Activated CD4-positive, alpha-beta T cell treated with anti-CD3 and anti-CD28 coated beads for 4 hours (primary cell): Measurements from ENCODE around the gene NFXL1.
"Not testable (repeated sequence)": the region's sequence is repeated elsewhere in the genome, so short reads cannot be mapped to it uniquely, and the experiment has no call there.

Experiments
- DNase-seq, 2 donors: peaks; one replicate each; pipeline ENCODE4 v3.0.0-alpha.2; 2020

Gene NFXL1

GRCh38 chr4:47914220-47914925, at the start of gene NFXL1:
TSS of gene NFXL1 (minus strand) at chr4:47914583. CDS start at chr4:47914203, 380 bp downstream.
- DNase-seq: peak; percentile 97

GRCh38 chr4:47954677-47955076, 40.3 kb upstream of the NFXL1 start:
- no peak for DNase-seq

- DNase-seq: no peak
These were observed 39.9 kb upstream of the NFXL1 start for GRCh38 chr4:47954245-47954644.

- no peak for DNase-seq
These were observed 31.7 kb upstream of the NFXL1 start for GRCh38 chr4:47945930-47946726.

- DNase-seq: no peak
These were observed 27.9 kb upstream of the NFXL1 start for GRCh38 chr4:47942081-47942819.

- DNase-seq: no peak
These were observed 25.1 kb upstream of the NFXL1 start for GRCh38 chr4:47939456-47939855.

GRCh38 chr4:47936336-47936735, 22.0 kb upstream of the NFXL1 start:
- DNase-seq: no peak

- no peak for DNase-seq
These were observed 19.5 kb upstream of the NFXL1 start for GRCh38 chr4:47933840-47934239.

- no peak for DNase-seq
These were observed 16.8 kb upstream of the NFXL1 start for GRCh38 chr4:47930971-47931804.

- no peak for DNase-seq
These were observed 15.4 kb upstream of the NFXL1 start for GRCh38 chr4:47929682-47930201.

GRCh38 chr4:47926667-47927258, 12.4 kb upstream of the NFXL1 start:
- peak; percentile 41 to 53 for DNase-seq

- DNase-seq: not testable (repeated sequence)
These were observed 8.9 kb upstream of the NFXL1 start for GRCh38 chr4:47923261-47923608.

- DNase-seq: not testable (repeated sequence)
These were observed 8.3 kb upstream of the NFXL1 start for GRCh38 chr4:47922436-47923260.

GRCh38 chr4:47917163-47917562, 2.8 kb upstream of the NFXL1 start:
- not testable (repeated sequence) for DNase-seq

GRCh38 chr4:47915378-47915777, 995 bp upstream of the NFXL1 start:
- no peak for DNase-seq

- DNase-seq: no peak
These were observed 499 bp upstream of the NFXL1 start for GRCh38 chr4:47914926-47915237.

GRCh38 chr4:47913861-47914219, 543 bp downstream of the NFXL1 start:
- DNase-seq: peak; percentile 33 to 36

GRCh38 chr4:47913330-47913729, 1.1 kb downstream of the NFXL1 start:
- no peak for DNase-seq

- no peak for DNase-seq
These were observed 7.2 kb downstream of the NFXL1 start for GRCh38 chr4:47907089-47907646.

GRCh38 chr4:47899639-47900038, 14.7 kb downstream of the NFXL1 start:
- no peak for DNase-seq

- DNase-seq: no peak
These were observed 22.5 kb downstream of the NFXL1 start for GRCh38 chr4:47891928-47892327.
